Measurements from ENCODE around the gene ZNF821.
"Not testable (repeated sequence)": the region's sequence is repeated elsewhere in the genome, so short reads cannot be mapped to it uniquely, and the experiment has no call there.

Gene ZNF821

GRCh38 chr16:71859762-71860521, 24.0 kb downstream of the ZNF821 start:
- DNase-seq = no peak

GRCh38 chr16:71855937-71856662, 27.9 kb downstream of the ZNF821 start:
- DNase-seq = no peak

GRCh38 chr16:71854369-71854948, 29.5 kb downstream of the ZNF821 start:
- DNase-seq = no peak

- DNase-seq = no peak
These were observed 30.6 kb downstream of the ZNF821 start for GRCh38 chr16:71853413-71853812.

- no peak for DNase-seq
These were observed 31.4 kb downstream of the ZNF821 start for GRCh38 chr16:71852561-71852960.

GRCh38 chr16:71852158-71852557, 31.8 kb downstream of the ZNF821 start:
- no peak for DNase-seq

GRCh38 chr16:71851746-71852145, 32.2 kb downstream of the ZNF821 start:
- DNase-seq = no peak

GRCh38 chr16:71848622-71849021, 35.4 kb downstream of the ZNF821 start:
- no peak for DNase-seq

- DNase-seq = no peak
These were observed 36.9 kb downstream of the ZNF821 start for GRCh38 chr16:71847096-71847495.

GRCh38 chr16:71846431-71846830, 37.6 kb downstream of the ZNF821 start:
- no peak for DNase-seq

GRCh38 chr16:71845639-71846430, 38.1 kb downstream of the ZNF821 start, which contains the start of gene ATXN1L:
ATXN1L (plus strand) TSS chr16:71845976; CDS start chr16:71849741, 3,765 bp downstream.
- DNase-seq = no peak

- no peak for DNase-seq
These were observed 40.4 kb downstream of the ZNF821 start for GRCh38 chr16:71843572-71843971.

GRCh38 chr16:71840052-71840451, 43.9 kb downstream of the ZNF821 start:
- no peak for DNase-seq

- no peak for DNase-seq
These were observed 46.8 kb downstream of the ZNF821 start for GRCh38 chr16:71837150-71837549.

- DNase-seq = no peak
These were observed 49.7 kb downstream of the ZNF821 start for GRCh38 chr16:71834291-71834690.

- DNase-seq = not testable (repeated sequence)
These were observed 51.9 kb downstream of the ZNF821 start for GRCh38 chr16:71832112-71832511.

GRCh38 chr16:71831698-71832097, 52.3 kb downstream of the ZNF821 start:
- not testable (repeated sequence) for DNase-seq

- DNase-seq = no peak
These were observed 53.6 kb downstream of the ZNF821 start for GRCh38 chr16:71830359-71830758.

GRCh38 chr16:71826533-71827017, 57.4 kb downstream of the ZNF821 start:
- DNase-seq = no peak

GRCh38 chr16:71817155-71817500, 66.9 kb downstream of the ZNF821 start:
- DNase-seq = not testable (repeated sequence)

- DNase-seq = no peak
These were observed 72.7 kb downstream of the ZNF821 start for GRCh38 chr16:71811261-71811803.

GRCh38 chr16:71810155-71810530, 73.8 kb downstream of the ZNF821 start:
- not testable (repeated sequence) for DNase-seq
